Activated effector memory CD4-positive, alpha-beta T cell treated with Interleukin-2 at 50 U/mL for 16 hours (primary cell): ENCODE data around the gene ISLR.

ENCODE experiments used
- DNase-seq: peaks from one replicate; pipeline ENCODE4 v3.0.0-alpha.2; 2020

The ISLR gene

GRCh38 chr15:74197176-74197965 is 23.9 kb downstream of the ISLR start:
- no peak for DNase-seq

- DNase-seq, result no peak
Observed at GRCh38 chr15:74199297-74199652, 25.8 kb downstream of the ISLR start.

GRCh38 chr15:74200412-74200815 is 26.9 kb downstream of the ISLR start:
- DNase-seq, result no peak

- DNase-seq, result no peak
Observed at GRCh38 chr15:74200871-74201419, 27.4 kb downstream of the ISLR start.

GRCh38 chr15:74201710-74202420 is 28.4 kb downstream of the ISLR start:
- no peak for DNase-seq

- no peak for DNase-seq
Observed at GRCh38 chr15:74202452-74203401, 29.2 kb downstream of the ISLR start, which contains the start of gene STRA6. Gene STRA6, minus strand, starts transcription at chr15:74202787. Its CDS starts 520 bp downstream, at chr15:74202267.

- DNase-seq, result no peak
Observed at GRCh38 chr15:74203914-74204431, 30.5 kb downstream of the ISLR start.

- no peak for DNase-seq
Observed at GRCh38 chr15:74205582-74205947, 32.1 kb downstream of the ISLR start.

GRCh38 chr15:74206801-74207281 is 33.3 kb downstream of the ISLR start:
- DNase-seq, result no peak

GRCh38 chr15:74207652-74208440 is 34.3 kb downstream of the ISLR start:
- DNase-seq, result no peak

- DNase-seq, result no peak
Observed at GRCh38 chr15:74208496-74208895, 35.0 kb downstream of the ISLR start.

- DNase-seq, result no peak
Observed at GRCh38 chr15:74208901-74209559, 35.5 kb downstream of the ISLR start.

GRCh38 chr15:74209560-74209958 is 36.0 kb downstream of the ISLR start:
- no peak for DNase-seq

GRCh38 chr15:74209997-74210671 is 36.6 kb downstream of the ISLR start:
- DNase-seq, result no peak

- DNase-seq, result no peak
Observed at GRCh38 chr15:74210729-74211128, 37.2 kb downstream of the ISLR start.

- DNase-seq, result no peak
Observed at GRCh38 chr15:74211656-74212055, 38.1 kb downstream of the ISLR start.

GRCh38 chr15:74212494-74212893 is 39.0 kb downstream of the ISLR start:
- no peak for DNase-seq

- DNase-seq, result no peak
Observed at GRCh38 chr15:74213858-74214284, 40.4 kb downstream of the ISLR start.

- no peak for DNase-seq
Observed at GRCh38 chr15:74214324-74215021, 41.0 kb downstream of the ISLR start.

- DNase-seq, result no peak
Observed at GRCh38 chr15:74215958-74216357, 42.4 kb downstream of the ISLR start.
